Panc1 (cell line): Measurements from ENCODE around the gene GNAZ.

ENCODE experiments used
- POLR2AphosphoS5 ChIP-seq: IDR thresholded peaks from 2 replicates; pipeline ENCODE4 v1.6.1; 2012; ENCODE audit warnings: mild to moderate bottlenecking, low read depth, low read length, moderate library complexity
- SIN3A ChIP-seq: IDR thresholded peaks from 2 replicates; pipeline ENCODE4 v1.6.1; 2012; ENCODE audit warnings: low read depth, mild to moderate bottlenecking, low read length, moderate library complexity, borderline replicate concordance; ENCODE audit not compliant: insufficient read depth
- TCF7L2 ChIP-seq: IDR thresholded peaks from 2 replicates; pipeline ENCODE4 v1.6.1; 2011; ENCODE audit warnings: mild to moderate bottlenecking, low read depth, low read length, inconsistent platforms
- TF ChIP-seq, protein P1 (sequence below): fragments of 450-650 bp; IDR thresholded peaks from 2 replicates; pipeline ENCODE4 v1.5.1; 2017; ENCODE audit warnings: mild to moderate bottlenecking
- TF ChIP-seq, protein P2 (sequence below), 2 experiments: IDR thresholded peaks; 2 replicates each; pipeline ENCODE4 v1.6.1; 2011 to 2012; ENCODE audit warnings: low read depth in 2 of 2, control low read depth in 1 of 2, low read length in 1 of 2, mild to moderate bottlenecking in 1 of 2, moderate library complexity in 1 of 2; ENCODE audit not compliant: insufficient read depth in 1 of 2

DNA sequence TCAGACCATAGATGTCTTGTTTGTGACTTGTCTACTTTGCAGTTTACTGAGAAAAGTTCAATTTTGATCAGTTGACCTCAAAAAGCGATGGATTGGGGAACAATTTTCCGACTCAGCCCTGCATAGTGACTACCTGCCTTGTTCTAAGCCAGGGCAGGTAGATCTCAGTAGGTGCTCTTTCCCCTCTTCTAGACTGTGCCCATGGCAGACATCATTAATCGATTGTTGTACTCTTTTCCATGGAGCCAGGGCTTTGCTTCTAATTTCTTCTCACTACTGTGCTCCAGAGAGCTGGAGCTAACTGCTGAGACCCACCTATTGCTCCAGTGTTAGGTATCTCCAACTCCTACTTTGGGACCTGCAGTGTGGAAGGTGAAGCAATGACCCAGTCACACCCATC, 84.8 kb downstream of the GNAZ start:
- TF ChIP-seq, protein P1, sequence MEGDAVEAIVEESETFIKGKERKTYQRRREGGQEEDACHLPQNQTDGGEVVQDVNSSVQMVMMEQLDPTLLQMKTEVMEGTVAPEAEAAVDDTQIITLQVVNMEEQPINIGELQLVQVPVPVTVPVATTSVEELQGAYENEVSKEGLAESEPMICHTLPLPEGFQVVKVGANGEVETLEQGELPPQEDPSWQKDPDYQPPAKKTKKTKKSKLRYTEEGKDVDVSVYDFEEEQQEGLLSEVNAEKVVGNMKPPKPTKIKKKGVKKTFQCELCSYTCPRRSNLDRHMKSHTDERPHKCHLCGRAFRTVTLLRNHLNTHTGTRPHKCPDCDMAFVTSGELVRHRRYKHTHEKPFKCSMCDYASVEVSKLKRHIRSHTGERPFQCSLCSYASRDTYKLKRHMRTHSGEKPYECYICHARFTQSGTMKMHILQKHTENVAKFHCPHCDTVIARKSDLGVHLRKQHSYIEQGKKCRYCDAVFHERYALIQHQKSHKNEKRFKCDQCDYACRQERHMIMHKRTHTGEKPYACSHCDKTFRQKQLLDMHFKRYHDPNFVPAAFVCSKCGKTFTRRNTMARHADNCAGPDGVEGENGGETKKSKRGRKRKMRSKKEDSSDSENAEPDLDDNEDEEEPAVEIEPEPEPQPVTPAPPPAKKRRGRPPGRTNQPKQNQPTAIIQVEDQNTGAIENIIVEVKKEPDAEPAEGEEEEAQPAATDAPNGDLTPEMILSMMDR = no peak
- TF ChIP-seq, protein P2, sequence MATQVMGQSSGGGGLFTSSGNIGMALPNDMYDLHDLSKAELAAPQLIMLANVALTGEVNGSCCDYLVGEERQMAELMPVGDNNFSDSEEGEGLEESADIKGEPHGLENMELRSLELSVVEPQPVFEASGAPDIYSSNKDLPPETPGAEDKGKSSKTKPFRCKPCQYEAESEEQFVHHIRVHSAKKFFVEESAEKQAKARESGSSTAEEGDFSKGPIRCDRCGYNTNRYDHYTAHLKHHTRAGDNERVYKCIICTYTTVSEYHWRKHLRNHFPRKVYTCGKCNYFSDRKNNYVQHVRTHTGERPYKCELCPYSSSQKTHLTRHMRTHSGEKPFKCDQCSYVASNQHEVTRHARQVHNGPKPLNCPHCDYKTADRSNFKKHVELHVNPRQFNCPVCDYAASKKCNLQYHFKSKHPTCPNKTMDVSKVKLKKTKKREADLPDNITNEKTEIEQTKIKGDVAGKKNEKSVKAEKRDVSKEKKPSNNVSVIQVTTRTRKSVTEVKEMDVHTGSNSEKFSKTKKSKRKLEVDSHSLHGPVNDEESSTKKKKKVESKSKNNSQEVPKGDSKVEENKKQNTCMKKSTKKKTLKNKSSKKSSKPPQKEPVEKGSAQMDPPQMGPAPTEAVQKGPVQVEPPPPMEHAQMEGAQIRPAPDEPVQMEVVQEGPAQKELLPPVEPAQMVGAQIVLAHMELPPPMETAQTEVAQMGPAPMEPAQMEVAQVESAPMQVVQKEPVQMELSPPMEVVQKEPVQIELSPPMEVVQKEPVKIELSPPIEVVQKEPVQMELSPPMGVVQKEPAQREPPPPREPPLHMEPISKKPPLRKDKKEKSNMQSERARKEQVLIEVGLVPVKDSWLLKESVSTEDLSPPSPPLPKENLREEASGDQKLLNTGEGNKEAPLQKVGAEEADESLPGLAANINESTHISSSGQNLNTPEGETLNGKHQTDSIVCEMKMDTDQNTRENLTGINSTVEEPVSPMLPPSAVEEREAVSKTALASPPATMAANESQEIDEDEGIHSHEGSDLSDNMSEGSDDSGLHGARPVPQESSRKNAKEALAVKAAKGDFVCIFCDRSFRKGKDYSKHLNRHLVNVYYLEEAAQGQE (IDR thresholded peaks at IDR 0.05; ENCODE audit: insufficient read depth in 1 of 2, low read depth in 2 of 2, low read length in 1 of 2) = no peak
- TF ChIP-seq POLR2AphosphoS5 (no peak), TCF7L2 (no peak), SIN3A (no peak)
